ENCODE data around the gene LCA5L. TPM values are rescaled to one million over a fixed set of nuclear protein-coding genes. Genes with fewer than 3 reads are reported as not detected.

Gene LCA5L
- total and polyA plus RNA-seq, 2 of the 13 experiments (the other 11 are each of a cell fraction or from before 2014, with no cell fraction given): 0.13 to 0.55 TPM

DNA sequence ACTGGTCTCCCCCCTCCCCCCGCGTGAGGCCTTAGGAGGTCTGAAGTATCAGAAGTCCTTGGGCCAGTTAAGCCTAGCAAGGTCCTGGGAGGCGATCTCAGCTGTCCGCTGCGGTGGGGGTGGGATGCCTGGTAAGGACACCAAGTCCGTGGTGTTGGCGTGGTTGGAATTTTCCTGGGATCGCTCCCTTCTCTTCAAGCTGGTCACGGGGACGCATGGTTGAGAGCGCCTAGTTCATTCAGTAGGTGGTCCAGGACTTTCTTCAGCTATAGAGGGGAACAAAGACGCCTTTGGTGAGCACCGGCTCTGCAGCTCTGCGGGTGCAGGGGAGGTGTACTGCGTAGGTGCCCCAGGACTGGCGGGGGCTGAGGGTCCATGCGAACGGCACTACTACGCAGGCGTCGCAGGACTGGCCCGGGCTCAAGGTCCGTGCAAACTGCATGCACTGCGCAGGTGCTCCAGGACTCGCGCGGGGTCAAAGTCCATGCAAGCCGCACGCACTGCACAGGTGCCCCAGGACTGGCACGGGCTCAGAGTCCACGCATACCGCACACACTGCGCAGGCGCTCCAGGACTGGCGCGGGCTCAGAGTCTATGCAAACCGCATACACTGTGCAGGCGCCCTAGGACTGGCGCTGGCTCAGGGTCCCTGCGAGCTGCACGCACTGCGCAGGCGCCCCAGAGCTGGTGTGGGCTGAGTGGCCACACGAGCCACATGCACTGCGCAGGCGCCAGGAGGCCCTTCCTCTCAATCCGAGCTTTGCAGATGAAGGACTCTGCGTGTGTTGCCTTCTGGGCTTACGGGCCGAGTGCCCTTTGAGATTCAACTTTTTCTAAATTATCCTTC lies 60.1 kb downstream of the LCA5L start (continued):
- TF ChIP-seq, protein P1, sequence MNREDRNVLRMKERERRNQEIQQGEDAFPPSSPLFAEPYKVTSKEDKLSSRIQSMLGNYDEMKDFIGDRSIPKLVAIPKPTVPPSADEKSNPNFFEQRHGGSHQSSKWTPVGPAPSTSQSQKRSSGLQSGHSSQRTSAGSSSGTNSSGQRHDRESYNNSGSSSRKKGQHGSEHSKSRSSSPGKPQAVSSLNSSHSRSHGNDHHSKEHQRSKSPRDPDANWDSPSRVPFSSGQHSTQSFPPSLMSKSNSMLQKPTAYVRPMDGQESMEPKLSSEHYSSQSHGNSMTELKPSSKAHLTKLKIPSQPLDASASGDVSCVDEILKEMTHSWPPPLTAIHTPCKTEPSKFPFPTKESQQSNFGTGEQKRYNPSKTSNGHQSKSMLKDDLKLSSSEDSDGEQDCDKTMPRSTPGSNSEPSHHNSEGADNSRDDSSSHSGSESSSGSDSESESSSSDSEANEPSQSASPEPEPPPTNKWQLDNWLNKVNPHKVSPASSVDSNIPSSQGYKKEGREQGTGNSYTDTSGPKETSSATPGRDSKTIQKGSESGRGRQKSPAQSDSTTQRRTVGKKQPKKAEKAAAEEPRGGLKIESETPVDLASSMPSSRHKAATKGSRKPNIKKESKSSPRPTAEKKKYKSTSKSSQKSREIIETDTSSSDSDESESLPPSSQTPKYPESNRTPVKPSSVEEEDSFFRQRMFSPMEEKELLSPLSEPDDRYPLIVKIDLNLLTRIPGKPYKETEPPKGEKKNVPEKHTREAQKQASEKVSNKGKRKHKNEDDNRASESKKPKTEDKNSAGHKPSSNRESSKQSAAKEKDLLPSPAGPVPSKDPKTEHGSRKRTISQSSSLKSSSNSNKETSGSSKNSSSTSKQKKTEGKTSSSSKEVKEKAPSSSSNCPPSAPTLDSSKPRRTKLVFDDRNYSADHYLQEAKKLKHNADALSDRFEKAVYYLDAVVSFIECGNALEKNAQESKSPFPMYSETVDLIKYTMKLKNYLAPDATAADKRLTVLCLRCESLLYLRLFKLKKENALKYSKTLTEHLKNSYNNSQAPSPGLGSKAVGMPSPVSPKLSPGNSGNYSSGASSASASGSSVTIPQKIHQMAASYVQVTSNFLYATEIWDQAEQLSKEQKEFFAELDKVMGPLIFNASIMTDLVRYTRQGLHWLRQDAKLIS (CRISPR knock-in tag; IDR thresholded peaks at IDR 0.05): no peak
- TF ChIP-seq, protein P2, sequence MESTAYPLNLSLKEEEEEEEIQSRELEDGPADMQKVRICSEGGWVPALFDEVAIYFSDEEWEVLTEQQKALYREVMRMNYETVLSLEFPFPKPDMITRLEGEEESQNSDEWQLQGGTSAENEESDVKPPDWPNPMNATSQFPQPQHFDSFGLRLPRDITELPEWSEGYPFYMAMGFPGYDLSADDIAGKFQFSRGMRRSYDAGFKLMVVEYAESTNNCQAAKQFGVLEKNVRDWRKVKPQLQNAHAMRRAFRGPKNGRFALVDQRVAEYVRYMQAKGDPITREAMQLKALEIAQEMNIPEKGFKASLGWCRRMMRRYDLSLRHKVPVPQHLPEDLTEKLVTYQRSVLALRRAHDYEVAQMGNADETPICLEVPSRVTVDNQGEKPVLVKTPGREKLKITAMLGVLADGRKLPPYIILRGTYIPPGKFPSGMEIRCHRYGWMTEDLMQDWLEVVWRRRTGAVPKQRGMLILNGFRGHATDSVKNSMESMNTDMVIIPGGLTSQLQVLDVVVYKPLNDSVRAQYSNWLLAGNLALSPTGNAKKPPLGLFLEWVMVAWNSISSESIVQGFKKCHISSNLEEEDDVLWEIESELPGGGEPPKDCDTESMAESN (CRISPR knock-in tag; conservative IDR thresholded peaks at IDR 0.05): peak; percentile 77
- TF ChIP-seq, protein P3, sequence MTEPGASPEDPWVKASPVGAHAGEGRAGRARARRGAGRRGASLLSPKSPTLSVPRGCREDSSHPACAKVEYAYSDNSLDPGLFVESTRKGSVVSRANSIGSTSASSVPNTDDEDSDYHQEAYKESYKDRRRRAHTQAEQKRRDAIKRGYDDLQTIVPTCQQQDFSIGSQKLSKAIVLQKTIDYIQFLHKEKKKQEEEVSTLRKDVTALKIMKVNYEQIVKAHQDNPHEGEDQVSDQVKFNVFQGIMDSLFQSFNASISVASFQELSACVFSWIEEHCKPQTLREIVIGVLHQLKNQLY (CRISPR knock-in tag; IDR thresholded peaks at IDR 0.05): peak; percentile 100
- TF ChIP-seq ZNF143 (CRISPR knock-in tag; IDR thresholded peaks at IDR 0.05) (no peak), ZNF777 (CRISPR knock-in tag; IDR thresholded peaks at IDR 0.05) (no peak), MAFF (IDR thresholded peaks at IDR 0.05; ENCODE audit: low read depth, low read length) (no peak), ZBTB7A (CRISPR knock-in tag; IDR thresholded peaks at IDR 0.05) (peak; percentile 59; the same call in 1 of the 2 replicates), MYC (CRISPR knock-in tag; IDR thresholded peaks at IDR 0.05; ENCODE audit: borderline replicate concordance) (peak; percentile 88), ZNF274 (CRISPR knock-in tag; IDR thresholded peaks at IDR 0.05) (no peak; the same call in 1 of the 2 replicates), TCF7L2 (IDR thresholded peaks at IDR 0.05; ENCODE audit: low read depth, low read length) (no peak), ZBTB42 (CRISPR knock-in tag; IDR thresholded peaks at IDR 0.05) (no peak), MXD4 (CRISPR knock-in tag; IDR thresholded peaks at IDR 0.05) (0 out of 2 replicates have a peak, but pooled peaks have one; percentile 37)
- TF ChIP-seq, protein P4, sequence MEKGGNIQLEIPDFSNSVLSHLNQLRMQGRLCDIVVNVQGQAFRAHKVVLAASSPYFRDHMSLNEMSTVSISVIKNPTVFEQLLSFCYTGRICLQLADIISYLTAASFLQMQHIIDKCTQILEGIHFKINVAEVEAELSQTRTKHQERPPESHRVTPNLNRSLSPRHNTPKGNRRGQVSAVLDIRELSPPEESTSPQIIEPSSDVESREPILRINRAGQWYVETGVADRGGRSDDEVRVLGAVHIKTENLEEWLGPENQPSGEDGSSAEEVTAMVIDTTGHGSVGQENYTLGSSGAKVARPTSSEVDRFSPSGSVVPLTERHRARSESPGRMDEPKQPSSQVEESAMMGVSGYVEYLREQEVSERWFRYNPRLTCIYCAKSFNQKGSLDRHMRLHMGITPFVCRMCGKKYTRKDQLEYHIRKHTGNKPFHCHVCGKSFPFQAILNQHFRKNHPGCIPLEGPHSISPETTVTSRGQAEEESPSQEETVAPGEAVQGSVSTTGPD (CRISPR knock-in tag; IDR thresholded peaks at IDR 0.05): no peak
- TF ChIP-seq, protein P5, sequence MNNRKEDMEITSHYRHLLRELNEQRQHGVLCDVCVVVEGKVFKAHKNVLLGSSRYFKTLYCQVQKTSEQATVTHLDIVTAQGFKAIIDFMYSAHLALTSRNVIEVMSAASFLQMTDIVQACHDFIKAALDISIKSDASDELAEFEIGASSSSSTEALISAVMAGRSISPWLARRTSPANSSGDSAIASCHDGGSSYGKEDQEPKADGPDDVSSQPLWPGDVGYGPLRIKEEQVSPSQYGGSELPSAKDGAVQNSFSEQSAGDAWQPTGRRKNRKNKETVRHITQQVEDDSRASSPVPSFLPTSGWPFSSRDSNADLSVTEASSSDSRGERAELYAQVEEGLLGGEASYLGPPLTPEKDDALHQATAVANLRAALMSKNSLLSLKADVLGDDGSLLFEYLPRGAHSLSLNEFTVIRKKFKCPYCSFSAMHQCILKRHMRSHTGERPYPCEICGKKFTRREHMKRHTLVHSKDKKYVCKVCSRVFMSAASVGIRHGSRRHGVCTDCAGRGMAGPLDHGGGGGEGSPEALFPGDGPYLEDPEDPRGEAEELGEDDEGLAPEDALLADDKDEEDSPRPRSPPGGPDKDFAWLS (CRISPR knock-in tag; IDR thresholded peaks at IDR 0.05; ENCODE audit: borderline replicate concordance): no peak
- TF ChIP-seq, protein P6, sequence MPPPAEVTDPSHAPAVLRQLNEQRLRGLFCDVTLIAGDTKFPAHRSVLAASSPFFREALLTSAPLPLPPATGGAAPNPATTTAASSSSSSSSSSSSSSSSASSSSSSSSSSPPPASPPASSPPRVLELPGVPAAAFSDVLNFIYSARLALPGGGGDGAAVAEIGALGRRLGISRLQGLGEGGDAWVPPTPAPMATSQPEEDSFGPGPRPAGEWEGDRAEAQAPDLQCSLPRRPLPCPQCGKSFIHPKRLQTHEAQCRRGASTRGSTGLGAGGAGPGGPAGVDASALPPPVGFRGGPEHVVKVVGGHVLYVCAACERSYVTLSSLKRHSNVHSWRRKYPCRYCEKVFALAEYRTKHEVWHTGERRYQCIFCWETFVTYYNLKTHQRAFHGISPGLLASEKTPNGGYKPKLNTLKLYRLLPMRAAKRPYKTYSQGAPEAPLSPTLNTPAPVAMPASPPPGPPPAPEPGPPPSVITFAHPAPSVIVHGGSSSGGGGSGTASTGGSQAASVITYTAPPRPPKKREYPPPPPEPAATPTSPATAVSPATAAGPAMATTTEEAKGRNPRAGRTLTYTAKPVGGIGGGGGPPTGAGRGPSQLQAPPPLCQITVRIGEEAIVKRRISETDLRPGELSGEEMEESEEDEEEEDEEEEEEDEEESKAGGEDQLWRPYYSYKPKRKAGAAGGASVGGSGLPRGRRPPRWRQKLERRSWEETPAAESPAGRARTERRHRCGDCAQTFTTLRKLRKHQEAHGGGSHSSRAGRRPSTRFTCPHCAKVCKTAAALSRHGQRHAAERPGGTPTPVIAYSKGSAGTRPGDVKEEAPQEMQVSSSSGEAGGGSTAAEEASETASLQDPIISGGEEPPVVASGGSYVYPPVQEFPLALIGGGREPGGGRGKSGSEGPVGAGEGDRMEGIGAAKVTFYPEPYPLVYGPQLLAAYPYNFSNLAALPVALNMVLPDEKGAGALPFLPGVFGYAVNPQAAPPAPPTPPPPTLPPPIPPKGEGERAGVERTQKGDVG (CRISPR knock-in tag; IDR thresholded peaks at IDR 0.05; ENCODE audit: borderline replicate concordance): peak; percentile 83; the same call in 1 of the 2 replicates
